ENCODE data around the gene LRRC49.
"Not testable (repeated sequence)": the region's sequence is repeated elsewhere in the genome, so short reads cannot be mapped to it uniquely, and the experiment has no call there.

Gene LRRC49

DNA sequence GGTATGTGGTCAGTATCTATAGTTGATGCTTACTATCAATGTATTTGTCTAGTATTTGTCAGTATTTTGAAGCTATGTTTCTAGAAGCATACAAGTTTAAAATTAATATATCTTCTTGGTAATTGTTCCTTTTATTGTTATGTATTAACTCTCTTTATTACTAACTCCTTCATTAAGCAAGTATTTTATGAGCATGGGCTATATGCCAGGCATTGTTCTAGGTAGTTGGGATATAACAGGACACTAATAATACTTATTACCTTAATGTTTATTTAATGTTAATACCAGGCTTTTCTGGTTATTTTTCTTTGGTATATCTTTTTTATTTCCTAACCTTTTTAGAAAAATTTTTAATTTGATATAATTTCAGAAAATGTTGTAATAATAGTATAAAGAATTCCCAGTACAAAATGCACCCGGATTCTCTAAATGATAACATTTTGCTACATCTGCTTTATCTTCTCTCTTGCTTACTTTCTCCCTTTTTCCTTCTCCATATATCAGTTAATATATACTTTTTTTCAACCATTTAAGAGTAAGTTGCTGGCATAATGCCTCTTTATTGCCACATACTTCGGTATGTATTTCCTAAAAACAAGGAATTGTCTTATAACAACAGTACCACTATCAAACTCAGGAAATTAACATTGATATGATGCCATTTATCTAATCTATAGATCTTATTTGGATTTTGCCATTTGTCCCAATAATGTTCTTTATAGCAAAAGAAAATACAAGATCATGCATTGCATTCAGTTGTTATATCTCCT, 30.9 kb downstream of the LRRC49 start:
- no peak for DNase-seq

DNA sequence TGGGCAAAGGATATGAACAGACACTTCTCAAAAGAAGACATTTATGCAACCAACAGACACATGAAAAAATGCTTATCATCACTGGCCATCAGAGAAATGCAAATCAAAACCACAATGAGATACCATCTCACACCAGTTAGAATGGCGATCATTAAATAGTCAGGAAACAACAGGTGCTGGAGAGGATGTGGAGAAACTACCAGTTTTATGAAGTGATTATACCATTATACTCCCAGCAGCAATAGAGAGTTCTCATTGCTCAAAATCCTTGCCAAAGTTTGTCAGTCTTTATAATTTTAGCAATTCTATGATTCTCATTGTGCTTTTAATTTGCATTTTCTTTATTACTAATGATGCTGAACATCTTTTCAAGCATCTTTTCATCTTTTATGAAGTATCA, 34.3 kb downstream of the LRRC49 start:
- DNase-seq = not testable (repeated sequence)

DNA sequence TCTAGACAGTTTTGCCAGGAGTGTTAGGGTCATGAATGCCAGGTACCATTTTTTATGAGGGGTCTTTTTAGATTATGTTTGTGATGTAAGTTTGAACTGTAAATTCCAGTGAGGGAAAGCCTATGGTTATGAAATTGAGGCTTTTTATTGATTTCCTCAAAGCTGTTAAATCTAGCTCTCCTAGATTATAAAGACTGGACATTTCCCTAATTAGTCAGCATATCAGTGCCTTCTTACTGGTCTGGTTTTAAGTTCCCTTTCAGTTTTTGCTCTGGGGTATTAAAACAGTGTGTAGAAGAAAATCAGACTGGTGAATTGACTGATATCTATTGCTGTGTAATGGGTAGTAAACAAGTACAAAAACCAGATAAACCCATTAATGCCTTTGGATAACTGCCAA, 39.2 kb downstream of the LRRC49 start:
- no peak for DNase-seq

DNA sequence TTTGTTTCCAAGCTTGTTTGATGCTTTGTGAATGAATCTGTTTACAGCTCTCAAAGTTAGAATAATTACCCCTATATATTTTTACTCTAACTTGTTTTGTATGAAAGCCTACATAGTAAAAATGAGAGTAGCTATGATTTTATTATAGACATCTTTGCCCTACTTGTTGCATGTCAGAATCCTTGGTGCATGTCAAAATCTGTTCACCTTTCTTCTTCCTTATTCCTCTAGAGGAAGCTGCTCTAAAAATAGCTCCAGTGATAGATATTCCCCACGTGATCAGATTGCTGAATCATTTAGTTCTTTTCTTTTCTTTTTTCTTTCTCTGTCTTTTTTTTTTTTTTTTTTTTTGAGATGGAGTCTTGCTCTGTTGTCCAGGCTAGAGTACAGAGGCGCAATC, 39.8 kb downstream of the LRRC49 start:
- no peak for DNase-seq

DNA sequence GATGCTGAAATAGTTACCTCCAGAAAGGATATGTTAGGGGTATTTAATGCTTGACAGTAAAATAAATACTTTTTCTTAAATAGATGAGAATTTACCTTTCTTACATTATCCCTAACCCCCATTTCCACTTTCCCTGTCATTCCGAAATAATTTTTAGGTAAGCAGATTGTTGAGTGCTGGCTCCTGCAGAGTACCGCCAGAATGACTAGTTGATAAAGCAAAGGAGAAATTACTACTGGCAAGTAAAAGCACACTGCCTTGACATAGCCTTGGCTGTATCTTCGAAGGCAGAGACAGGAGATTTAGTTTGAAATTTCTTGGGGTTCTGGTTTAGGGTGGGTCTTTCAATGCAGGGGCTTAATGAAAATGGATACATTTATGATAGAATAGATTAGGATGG, 40.8 kb downstream of the LRRC49 start:
- no peak for DNase-seq

DNA sequence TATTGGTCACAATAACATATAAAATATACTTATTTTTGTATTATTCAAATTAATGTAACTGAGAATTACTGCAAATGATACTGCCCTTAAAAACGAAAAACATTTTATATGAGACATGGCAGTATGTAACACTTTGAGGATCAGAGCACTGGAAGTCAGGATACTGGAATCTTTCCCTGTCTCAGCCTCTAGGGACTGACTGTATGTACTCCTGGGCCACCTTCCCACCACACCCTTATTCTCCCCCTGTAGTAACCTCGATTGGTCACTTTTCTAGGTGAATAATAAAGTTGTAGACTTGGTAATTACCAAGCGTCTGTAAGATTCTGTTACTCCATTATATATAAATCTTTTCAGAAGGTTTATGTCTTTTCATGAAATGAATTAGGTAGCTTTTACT, 43.0 kb downstream of the LRRC49 start:
- no peak for DNase-seq

DNA sequence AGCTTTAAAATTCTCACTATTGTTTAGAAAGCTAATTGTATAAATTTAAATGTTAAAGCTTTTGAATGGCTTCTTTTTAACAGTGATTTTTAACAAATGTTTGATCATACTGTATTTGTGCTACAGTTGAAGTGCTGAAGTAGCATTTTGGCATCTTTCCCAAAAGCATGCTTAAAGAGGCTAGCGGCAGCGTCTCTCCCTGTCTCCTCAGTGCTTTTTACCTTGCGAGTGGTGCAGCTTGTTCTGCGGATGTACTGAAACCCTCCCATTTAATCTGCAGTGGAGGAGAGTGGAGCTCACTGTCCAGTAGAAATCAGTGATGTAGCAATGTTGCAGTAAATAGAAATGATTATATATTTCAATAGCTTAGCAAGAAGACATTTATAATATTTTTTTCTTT, 43.7 kb downstream of the LRRC49 start:
- DNase-seq = no peak

DNA sequence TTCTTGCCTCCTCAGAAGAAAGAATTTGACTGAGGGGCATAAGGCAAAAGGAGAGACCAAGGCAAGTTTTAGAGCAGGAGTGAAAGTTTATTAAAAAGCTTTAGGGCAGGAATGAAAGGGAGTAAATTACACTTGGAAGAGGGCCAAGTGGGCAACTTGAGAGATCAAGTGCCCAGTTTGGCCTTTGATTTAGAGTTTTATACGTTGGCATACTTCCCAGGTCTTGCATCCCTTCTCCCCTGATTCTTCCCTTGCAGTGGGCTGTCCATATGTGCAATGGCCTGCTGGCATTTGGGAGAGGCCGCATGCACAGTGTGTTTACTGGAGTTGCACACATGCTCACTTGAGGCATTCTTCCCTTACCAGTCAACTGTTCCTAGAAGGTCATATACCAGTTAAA, 50.7 kb downstream of the LRRC49 start:
- DNase-seq = not testable (repeated sequence)

DNA sequence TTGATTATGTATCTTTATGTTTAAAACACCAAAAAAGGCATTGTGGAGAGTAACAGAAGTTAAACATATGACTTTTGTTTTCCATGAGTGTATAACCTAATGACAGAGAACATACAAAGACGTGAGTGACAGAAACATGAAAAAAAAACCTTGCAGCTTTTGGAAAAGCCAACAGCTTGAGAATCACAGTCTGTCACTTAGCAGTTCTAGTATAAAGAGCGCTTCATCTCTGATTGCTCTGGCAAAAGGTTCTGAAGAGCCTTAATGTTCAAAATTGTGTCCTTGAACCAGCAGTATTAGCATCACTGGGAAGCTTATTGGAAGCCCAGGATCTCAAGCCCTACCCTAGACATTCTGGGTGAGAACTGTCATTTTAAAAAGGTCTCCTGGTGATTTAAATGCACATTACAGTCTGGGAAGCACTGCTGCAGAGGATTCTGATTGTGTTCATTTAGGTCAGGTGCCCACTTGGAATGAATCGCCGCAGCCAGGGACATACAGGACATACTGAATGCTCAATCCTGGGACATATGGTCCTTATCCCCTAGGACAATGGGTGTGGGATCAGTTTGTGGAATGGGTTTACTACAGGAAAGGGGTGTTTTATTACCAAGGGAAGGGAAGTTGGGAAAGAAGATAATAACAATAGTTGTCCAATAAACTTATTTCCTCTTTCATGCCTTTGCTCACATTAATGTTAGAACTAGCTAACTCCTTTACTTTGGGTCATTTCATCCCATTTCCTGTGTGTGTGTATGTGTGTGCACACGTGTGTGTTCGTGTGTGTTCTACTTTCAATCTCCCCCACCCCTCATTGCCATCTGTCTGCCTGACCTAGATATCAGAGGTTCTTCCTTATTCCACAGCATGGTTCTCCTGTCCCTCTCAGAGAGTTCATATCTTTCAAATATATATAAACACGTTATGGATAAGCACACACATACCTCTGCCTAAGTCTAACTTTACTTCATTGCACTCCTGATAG, 55.0 kb downstream of the LRRC49 start:
- DNase-seq = no peak

DNA sequence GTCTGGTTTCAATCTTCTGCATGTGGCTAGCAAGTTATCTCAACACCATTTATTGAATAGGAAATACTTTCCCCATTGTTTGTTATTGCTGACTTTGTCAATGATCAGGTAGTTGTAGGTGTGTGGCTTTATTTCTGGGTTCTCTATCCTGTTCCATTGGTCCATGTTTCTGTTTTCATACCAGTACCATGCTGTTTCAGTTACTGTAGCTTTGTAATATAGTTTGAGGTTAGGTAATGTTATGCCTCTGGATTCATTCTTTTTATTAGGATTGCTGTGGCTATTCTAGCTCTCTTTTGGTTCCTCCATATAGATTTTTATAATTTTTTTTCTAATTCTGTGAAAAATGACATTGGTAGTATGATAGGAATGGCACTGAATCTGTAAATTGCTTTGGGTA, 58.3 kb downstream of the LRRC49 start:
- DNase-seq = no peak

DNA sequence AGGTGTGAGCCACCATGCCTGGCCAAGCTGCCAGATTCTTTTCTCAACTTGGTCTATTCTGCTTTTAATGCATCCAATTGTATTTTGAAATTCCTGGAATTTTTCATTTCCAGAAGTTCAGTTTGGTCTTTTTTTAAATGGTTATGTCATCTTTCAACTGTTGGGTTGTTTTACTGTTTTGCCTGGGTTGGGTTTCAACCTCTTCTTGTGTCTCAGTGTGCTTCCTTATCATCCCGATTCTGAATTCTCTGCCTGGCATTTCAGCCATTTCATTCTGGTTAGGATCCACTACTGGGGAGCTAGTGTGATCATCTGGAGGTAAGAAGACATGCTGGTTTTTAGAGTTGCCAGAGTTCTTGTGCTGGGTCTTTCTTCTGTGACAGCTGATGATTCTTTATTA, 61.5 kb downstream of the LRRC49 start:
- DNase-seq = no peak

DNA sequence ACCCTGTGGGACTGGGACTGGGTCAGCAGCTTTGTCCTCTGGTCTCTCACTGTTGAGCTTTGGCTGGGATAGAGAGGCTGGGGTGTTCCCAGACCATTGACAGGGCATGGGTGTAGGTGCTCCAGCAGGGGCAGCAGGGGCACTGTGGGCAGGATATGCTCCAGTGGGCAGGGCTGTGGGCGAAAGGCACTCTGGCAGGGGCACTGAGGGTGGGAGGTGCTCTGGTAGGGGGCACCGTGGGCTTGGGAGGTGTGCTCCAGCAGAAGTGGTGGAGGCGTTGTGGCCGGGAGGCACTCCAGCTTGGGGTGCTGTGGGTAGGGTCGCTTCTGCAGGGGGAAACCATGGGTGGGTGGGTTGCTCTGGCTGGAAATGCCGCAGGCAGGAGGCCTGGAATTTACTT, 62.1 kb downstream of the LRRC49 start:
- DNase-seq = no peak

DNA sequence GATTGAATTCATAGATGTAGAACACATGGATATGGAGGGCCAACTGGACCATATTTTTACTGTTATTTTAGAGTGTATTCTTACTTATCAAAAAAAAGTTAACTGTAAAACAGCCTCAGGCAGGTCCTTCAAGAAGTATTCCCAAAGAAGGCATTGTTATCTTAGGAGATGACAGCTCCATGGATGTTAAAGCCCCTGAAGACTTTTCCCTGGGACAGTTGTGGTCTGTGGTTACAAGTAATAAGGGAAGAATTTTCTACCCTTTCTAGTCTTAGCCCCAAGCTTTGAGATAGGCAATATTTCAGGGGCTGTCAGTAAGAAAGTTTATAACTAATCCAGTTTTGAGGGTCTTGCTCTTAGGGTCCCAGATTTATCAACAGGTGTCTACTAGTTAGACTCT, 62.5 kb downstream of the LRRC49 start:
- DNase-seq = no peak

DNA sequence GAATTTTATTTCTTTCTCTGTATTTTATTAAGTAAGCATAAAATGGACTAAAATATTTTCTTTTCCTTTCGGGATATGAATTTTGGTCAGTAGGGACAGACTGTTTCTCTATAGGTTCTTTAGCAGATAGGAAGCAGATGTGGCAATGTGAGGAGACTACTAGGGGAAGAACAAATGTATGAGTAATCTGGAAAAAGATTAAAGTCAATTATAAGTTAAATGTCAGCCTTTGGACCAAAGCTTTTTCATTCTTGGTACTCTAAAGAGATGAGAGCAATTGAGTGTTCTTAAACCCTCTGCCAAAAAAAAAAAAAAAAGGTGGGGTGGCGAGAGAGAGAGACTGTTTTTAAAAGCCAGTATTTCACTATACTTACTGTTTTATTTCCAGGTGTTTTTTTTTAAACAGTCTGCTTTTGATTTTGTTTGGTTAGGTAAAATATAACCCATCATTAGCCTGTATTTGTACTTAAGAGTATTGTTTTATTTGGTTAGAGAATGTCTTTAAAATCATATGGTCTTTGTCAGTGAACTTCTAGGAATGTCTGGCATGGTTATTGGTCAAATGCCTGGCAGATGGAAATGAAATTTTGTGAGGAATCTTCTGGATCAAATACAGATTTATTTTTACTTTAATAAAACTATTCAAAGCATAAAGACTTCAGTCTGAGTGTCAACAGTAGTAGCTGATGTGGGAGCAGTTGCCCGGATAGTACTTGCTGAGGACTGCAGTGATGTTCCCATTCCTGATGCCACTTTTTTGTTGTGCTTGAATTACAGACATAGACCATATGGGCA, 63.8 kb downstream of the LRRC49 start:
- no peak for DNase-seq

DNA sequence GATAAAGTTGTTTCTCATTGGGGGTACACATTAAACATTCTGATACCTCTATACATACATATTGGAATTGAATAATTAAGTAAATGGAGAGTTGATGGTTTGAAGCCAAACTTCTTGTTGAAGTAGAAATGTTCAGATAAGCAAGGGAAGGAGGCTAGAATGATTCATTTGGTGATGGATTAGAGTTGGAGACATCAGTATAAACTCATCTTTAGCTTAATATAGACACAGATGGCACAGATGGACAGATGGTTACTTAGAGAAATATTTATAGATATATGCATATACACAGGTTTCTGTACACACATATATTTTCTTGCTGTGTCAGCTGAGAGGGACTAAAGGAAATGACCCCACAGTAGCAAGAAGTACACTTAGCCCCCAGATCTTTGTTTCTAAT, 69.5 kb downstream of the LRRC49 start:
- no peak for DNase-seq

DNA sequence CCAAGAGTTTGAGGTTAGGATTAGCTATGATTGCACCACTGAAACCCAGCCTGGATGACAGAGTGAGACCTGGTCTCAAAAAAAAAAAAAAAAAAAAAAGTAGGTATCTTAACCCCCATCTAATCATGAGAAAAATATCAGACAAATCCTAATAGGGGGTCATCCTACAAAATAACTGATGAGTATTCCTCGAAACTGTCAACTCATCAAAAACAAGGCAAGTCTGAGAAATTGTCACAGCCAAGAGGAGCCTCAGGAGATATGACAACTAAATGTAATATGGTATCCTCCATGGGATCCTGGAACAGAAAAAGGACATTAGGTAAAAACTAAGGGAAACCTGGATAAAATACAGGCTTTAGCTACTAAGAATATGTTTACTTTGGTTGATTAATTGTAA, 70.6 kb downstream of the LRRC49 start:
- no peak for DNase-seq

DNA sequence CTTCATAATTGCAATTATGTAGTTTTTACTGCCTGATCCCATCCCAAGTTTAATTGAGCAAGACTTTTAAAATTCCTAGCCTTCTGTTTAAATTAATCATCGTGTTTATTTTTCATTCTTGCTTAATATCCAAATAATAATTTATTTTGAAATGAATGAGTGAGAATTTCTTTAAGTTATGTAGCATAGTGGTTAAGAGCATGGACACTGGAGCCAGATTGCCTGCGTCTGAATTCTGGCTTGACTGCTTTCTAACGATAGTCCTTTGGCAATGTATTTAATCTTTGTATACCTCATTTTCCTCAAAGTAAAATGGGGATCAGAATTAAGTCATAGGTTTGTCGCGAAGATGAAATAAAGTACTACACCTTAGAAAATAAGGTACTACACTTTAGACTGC, 71.4 kb downstream of the LRRC49 start:
- DNase-seq = no peak

DNA sequence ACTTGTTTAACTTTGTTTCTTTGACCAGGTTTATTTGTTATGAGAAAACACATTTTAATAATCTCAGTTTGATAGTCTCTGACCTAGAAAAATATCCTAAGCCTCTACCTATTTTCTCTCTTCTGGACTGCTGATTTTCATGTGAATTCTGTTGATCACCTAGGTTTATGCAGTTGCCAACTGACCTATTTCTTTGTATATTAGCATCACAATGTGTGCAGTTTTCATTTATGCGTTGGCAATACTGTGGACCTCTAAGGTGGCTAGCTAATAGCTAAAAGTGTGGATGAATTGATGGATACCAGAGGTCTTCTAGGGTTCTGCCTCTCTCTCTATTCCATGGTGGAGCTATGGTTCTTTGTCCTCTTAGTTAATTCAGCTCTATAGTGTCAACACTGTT, 72.1 kb downstream of the LRRC49 start:
- DNase-seq = no peak

DNA sequence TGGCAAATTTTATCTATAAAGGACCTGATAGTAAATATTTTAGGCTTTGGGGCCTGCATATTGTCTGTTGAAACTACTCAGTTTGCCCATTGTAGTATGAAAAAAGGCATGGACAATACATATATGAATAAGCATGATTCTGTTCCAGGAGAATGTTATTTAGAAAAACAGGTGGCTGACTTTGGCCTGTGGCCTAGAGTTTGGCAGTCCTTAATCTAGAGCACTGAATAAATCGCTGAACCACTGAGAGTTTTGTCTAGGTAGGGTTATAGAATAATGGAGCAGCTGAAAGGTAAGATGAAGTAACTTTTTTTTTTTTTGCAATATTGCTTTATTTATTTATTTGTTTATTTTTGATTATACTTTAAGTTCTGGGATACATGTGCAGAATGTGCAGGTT, 75.0 kb downstream of the LRRC49 start:
- DNase-seq = no peak

DNA sequence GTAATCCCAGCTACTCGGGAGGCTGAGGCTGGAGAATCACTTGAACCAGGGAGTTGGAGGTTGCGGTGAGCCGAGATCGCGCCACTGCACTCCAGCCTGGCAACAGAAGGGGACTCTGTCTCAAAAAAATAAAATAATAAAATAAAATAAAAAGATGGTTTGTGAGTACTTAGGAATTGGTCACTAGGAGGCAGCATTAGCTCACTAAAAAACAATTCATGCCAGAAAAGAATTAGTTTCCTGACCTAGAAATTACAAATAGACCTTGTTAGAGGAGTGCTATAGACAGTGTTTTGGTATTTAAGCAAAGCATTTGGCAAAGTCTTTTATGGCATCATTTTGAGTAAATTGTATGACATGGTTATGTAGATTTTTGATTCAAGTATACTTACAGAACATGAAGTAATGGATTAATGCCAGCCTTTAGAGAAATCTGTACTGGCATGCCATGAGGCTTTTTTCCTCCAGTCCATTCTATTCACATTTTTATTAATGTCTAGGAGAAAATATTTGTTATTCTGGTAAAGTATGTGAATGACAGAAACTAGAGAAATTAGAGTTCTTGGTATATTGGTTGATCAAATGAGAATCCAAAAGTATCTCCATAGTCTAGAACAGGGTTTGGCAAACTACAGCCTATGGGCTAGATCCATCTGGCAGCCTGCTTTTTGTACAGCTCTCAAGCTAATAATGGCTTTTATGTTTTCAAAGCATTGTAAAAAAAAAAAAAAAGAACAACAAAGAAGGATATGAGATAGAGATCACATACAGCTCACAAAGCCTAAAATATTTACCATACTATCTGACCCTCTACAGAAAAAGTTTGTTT, 81.6 kb downstream of the LRRC49 start:
- DNase-seq = no peak

DNA sequence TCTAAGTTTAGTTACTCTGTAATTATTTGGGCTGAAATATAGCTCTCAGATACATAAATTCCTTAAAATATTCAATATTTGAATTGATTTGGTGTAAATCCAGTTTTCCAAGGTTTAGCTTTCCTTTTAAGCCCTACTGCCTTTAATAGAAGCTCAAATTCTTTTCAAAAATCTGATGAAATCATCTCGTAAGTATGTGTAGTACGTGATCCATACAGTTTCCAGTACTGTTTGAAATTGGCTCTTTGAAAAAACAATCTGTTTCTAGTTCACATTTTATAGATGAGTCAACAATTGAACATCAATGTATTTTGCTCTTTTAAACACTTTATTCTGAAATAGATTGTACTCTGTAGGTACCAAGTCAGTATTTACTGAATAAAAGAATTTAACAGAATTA, 84.2 kb downstream of the LRRC49 start:
- no peak for DNase-seq

DNA sequence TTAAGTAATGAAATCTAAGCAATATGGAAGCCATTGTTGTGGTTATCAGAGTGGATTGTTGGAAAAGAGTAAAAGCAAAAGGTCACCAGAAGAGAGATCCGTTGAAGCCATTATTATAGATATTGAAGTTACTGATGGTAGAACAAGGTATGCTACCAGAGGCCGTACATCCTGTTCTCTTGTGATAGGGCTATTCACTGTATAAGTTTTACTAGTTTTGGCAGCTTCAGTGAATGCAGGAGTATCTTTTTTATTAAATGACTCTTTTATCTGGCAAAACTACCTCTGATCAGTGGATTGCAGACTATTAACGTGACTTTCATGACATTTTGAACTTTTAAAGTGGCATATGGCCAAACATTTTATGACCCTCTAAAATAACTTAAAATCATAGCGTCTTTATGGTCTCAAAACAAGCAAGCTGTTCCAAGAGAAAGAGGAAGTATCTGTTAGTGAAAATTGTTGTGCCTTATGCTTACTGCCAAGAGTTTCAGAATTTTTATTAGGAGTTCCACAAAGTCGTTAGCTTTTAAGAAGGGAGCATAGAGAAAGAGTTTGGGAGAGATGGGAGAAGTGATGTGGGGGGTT, 102.9 kb downstream of the LRRC49 start:
- DNase-seq = no peak
